HG03025 (cell line): Measurements from ENCODE around the gene CFAP53.
"Not testable (repeated sequence)": the region's sequence is repeated elsewhere in the genome, so short reads cannot be mapped to it uniquely, and the experiment has no call there.

ENCODE experiments used
- ATAC-seq: cut with Tn5 transposase; IDR thresholded peaks from one replicate; pipeline ENCODE4 v1.9.1; 2021; ENCODE audit warnings: mild to moderate bottlenecking, moderate library complexity; ENCODE audit not compliant: unreplicated experiment, low FRiP score

Gene CFAP53

GRCh38 chr18:50274044-50274442 is 7.7 kb upstream of the CFAP53 start:
- no peak for ATAC-seq

GRCh38 chr18:50273203-50274043 is 7.1 kb upstream of the CFAP53 start:
- ATAC-seq, result no peak

- no peak for ATAC-seq
Observed at GRCh38 chr18:50272568-50272967, 6.3 kb upstream of the CFAP53 start.

- ATAC-seq, result peak; percentile 52
Observed at GRCh38 chr18:50268022-50268747, 1.9 kb upstream of the CFAP53 start.

GRCh38 chr18:50262977-50263376 is 3.3 kb downstream of the CFAP53 start:
- ATAC-seq, result no peak

- no peak for ATAC-seq
Observed at GRCh38 chr18:50250935-50251334, 15.4 kb downstream of the CFAP53 start.

GRCh38 chr18:50249576-50249975 is 16.7 kb downstream of the CFAP53 start:
- ATAC-seq, result no peak

GRCh38 chr18:50247561-50247960 is 18.7 kb downstream of the CFAP53 start:
- ATAC-seq, result no peak

- not testable (repeated sequence) for ATAC-seq
Observed at GRCh38 chr18:50241768-50242167, 24.5 kb downstream of the CFAP53 start.

- no peak for ATAC-seq
Observed at GRCh38 chr18:50240080-50240563, 26.2 kb downstream of the CFAP53 start.

GRCh38 chr18:50232419-50232818 is 33.9 kb downstream of the CFAP53 start:
- no peak for ATAC-seq

- ATAC-seq, result no peak
Observed at GRCh38 chr18:50231621-50232020, 34.7 kb downstream of the CFAP53 start.

- ATAC-seq, result not testable (repeated sequence)
Observed at GRCh38 chr18:50220249-50220648, 46.0 kb downstream of the CFAP53 start.

GRCh38 chr18:50218432-50219197 is 47.7 kb downstream of the CFAP53 start:
- no peak for ATAC-seq

GRCh38 chr18:50209311-50209710 is 57.0 kb downstream of the CFAP53 start:
- no peak for ATAC-seq

- no peak for ATAC-seq
Observed at GRCh38 chr18:50207722-50208121, 58.6 kb downstream of the CFAP53 start.

- no peak for ATAC-seq
Observed at GRCh38 chr18:50203801-50204604, 62.3 kb downstream of the CFAP53 start.

- ATAC-seq, result no peak
Observed at GRCh38 chr18:50201476-50202018, 64.7 kb downstream of the CFAP53 start.

GRCh38 chr18:50199921-50200320 is 66.4 kb downstream of the CFAP53 start:
- no peak for ATAC-seq

- no peak for ATAC-seq
Observed at GRCh38 chr18:50199346-50199855, 66.9 kb downstream of the CFAP53 start.
